Immature natural killer cell (primary cell): ENCODE measurements around the gene PPP1R16B. TPM values are rescaled to one million over a fixed set of nuclear protein-coding genes. Genes with fewer than 3 reads are reported as not detected.
"Not testable (repeated sequence)": the region's sequence is repeated elsewhere in the genome, so short reads cannot be mapped to it uniquely, and the experiment has no call there.

Experiments used
- DNase-seq, 3 donors: peaks; one replicate each; pipeline ENCODE4 v3.0.0; 2022; ENCODE audit warnings: mixed read lengths in 1 of 3
- H3K27ac Mint-ChIP-seq, 6 donors: one replicate each; pipeline ENCODE4 v1.8.0; 2020; ENCODE audit warnings: mixed read lengths in 6 of 6, mild to moderate bottlenecking in 5 of 6, inconsistent platforms in 4 of 6, moderate library complexity in 3 of 6
- H3K27me3 Mint-ChIP-seq, 3 donors: one replicate each; pipeline ENCODE4 v1.8.0; 2020 to 2021; ENCODE audit warnings: low read depth in 3 of 3, mild to moderate bottlenecking in 3 of 3, mixed read lengths in 3 of 3, moderate library complexity in 3 of 3, inconsistent platforms in 1 of 3
- H3K36me3 Mint-ChIP-seq, 3 donors: one replicate each; pipeline ENCODE4 v1.8.0; 2020; ENCODE audit warnings: mixed read lengths in 3 of 3, inconsistent platforms in 2 of 3, mild to moderate bottlenecking in 2 of 3
- H3K4me1 Mint-ChIP-seq, 2 donors: one replicate each; pipeline ENCODE4 v1.8.0; 2020; ENCODE audit warnings: inconsistent platforms in 2 of 2, mild to moderate bottlenecking in 2 of 2, mixed read lengths in 2 of 2, moderate library complexity in 1 of 2
- H3K4me3 Mint-ChIP-seq, 5 donors: one replicate each; pipeline ENCODE4 v1.8.0; 2020; ENCODE audit warnings: mild to moderate bottlenecking in 5 of 5, mixed read lengths in 5 of 5, inconsistent platforms in 3 of 5, moderate library complexity in 3 of 5
- H3K9me3 Mint-ChIP-seq, 6 donors: one replicate each; pipeline ENCODE4 v1.8.0; 2020; ENCODE audit warnings: mild to moderate bottlenecking in 6 of 6, mixed read lengths in 6 of 6, inconsistent platforms in 4 of 6, moderate library complexity in 3 of 6
- polyA plus RNA-seq, 3 donors: library from polyadenylated mRNA; unstranded; fragments of 300-500 nt; fragmentation: Illumina TruSeq; gene quantifications; one replicate each; pipeline ENCODE4 v1.2.3, GENCODE V29; 2021

Gene PPP1R16B
- polyA plus RNA-seq, 3 donors from 2014 or later: 23.6 to 42.8 (median 24.9) TPM

GRCh38 chr20:38957915-38958485 is 152.5 kb downstream of the PPP1R16B start:
- Mint-ChIP-seq H3K4me1 (peaks cover 14 to 17% of the 10 kb centered on the region in 2 donors), H3K36me3 (no peaks in the 10 kb centered on the region), H3K4me3 (no peak overlapping the region), H3K9me3 (no peaks in the 10 kb centered on the region), H3K27me3 (peaks cover 0 to 8% (median 0%) of the 10 kb centered on the region in 3 donors), H3K27ac (no peak overlapping the region)
- no peak for DNase-seq

DNA sequence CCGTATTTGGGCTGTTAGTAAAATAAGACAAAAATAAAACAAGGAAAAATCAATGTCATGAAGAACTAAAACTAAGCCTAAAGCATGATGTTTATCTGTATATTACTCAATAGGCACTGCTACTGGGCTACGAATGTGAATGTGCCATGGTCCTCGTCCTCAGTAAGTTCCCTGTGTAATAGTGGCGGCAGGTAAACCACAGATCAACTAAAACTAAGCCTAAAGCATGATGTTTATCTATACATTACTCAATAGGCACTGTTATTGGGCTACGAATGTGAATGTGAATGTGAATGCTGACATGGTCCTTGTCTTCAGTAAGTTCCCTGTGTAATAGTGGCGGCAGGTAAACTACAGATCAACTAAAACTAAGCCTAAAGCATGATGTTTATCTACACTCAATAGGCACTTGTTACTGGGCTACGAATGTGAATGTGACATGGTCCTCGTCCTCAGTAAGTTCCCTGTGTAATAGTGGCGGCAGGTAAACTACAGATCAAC is 154.7 kb downstream of the PPP1R16B start:
- DNase-seq, H3K27ac Mint-ChIP-seq, H3K9me3 Mint-ChIP-seq, H3K4me3 Mint-ChIP-seq, H3K27me3 Mint-ChIP-seq, H3K36me3 Mint-ChIP-seq: not testable (repeated sequence)
- peaks cover 21 to 27% of the 10 kb centered on the region in 2 donors for H3K4me1 Mint-ChIP-seq

GRCh38 chr20:38961530-38962043 is 156.1 kb downstream of the PPP1R16B start:
- Mint-ChIP-seq H3K27ac (peak overlapping the region; percentile 88 to 95 (median 94)), H3K4me3 (peak overlapping the region; percentile 92 to 96 (median 95)), H3K9me3 (no peaks in the 10 kb centered on the region), H3K36me3 (peaks cover 0 to 3% (median 0%) of the 10 kb centered on the region in 3 donors), H3K27me3 (peaks cover 0 to 7% (median 3%) of the 10 kb centered on the region in 3 donors), H3K4me1 (peaks cover 21 to 27% of the 10 kb centered on the region in 2 donors)
- DNase-seq: no peak

DNA sequence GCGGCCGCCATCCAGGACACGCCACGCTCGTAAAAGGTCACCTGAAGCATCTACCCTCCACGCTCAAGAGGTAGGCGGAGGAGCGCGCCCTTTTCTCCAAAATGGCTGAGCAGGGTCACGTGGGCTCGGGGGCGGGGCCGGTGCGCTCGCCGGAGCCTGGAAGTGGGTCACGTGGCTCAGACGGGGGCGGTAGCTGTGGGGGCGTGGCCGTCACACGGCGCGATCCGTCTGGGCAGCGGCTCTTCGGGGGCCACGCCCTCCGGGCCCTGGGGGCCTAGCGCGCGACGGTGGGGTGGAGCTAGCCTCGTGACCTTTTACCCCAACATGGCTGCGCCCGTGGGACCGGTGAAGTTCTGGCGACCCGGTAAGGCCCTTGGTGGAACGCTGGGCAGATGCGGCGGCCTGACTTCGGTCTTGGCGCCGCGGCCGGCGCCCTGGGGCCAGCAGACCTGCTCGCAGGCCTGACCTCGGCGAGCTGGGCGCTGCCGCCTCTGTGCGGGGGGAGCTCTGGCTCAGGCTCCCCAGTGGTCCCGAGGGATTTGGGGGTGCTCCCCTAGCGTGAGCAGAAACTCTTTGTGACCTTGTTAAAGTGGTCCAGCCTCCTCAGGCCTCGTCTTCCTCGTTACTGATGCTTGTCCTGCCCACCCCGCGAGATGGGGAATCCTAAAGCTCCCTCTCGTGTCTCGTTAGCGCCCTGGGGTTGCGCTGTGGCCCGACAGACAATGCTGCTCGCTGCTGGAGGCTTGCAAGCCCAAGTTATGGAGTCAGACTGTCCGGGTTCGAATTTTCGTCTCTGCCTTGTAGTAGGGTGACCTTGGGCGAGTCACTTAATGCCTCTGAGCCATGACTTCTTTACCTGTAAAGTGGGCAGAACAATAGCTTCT is 156.8 kb downstream of the PPP1R16B start, which contains the start of gene DHX35:
Gene DHX35, plus strand, starts transcription at position 301 of the 884 bp plus-strand sequence. Its CDS starts 24 bp downstream, at position 325.
- Mint-ChIP-seq H3K4me3 (peak within 1 kb of the TSS; percentile 92 to 96 (median 95)), H3K4me1 (peaks cover 21 to 27% of the 10 kb centered on the region in 2 donors), H3K27me3 (peaks cover 0 to 7% (median 3%) of the 10 kb centered on the region in 3 donors), H3K9me3 (no peaks in the 10 kb centered on the region), H3K36me3 (peaks cover 0 to 3% (median 0%) of the 10 kb centered on the region in 3 donors), H3K27ac (peak within 1 kb of the TSS; percentile 88 to 95 (median 94))
- DNase-seq: peak; percentile 98

DNA sequence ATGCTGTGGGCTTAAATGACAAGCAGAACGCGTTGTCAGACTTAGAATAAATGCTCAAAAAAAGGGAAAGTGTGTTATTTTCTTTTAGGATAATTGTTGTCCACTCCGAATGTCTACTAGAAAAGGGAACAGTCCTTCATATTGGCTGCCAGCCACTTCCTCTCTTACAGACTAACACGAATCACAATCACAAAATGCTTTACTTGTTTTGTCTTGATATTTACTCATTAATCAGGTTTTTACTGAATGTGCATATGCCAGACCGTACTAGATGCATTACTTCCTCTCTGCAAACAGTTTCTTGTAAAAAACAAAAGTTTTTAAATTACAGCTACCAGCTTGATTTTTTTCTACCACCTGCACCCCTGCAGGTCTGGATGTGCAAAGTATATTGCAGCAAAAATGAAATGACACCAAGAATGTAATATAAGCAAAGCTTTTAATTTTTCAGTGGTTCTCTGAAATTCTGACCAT is 157.5 kb downstream of the PPP1R16B start:
- no peak for DNase-seq
- peaks cover 0 to 3% (median 0%) of the 10 kb centered on the region in 3 donors for H3K36me3 Mint-ChIP-seq
- peak overlapping the region; percentile 92 to 96 (median 95) for H3K4me3 Mint-ChIP-seq
- H3K27me3 Mint-ChIP-seq: peaks cover 0 to 7% (median 3%) of the 10 kb centered on the region in 3 donors
- H3K9me3 Mint-ChIP-seq: no peaks in the 10 kb centered on the region
- H3K27ac Mint-ChIP-seq: peak overlapping the region; percentile 86 to 94 (median 90)
- H3K4me1 Mint-ChIP-seq: peaks cover 21 to 27% of the 10 kb centered on the region in 2 donors

DNA sequence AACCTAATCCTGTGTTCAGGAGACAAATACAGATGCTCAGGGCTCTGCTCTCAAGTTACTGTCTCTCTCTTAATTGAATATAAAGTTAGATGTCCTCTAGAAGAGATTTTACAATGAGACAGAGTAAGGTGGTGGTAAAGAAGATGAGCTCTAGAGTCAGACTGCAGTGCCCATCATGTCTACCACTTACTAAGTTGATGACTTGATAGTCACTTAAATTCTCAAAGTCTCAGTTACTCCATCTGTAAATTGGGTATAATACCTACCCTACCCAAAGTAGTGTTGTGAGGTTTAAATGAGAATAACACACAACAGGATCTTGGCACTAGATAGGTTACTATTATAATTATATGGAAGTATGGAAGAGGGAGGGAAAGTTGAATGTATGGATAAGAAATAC is 158.2 kb downstream of the PPP1R16B start:
- Mint-ChIP-seq H3K9me3 (no peaks in the 10 kb centered on the region), H3K4me1 (peaks cover 21 to 27% of the 10 kb centered on the region in 2 donors), H3K27me3 (peaks cover 0 to 7% (median 3%) of the 10 kb centered on the region in 3 donors), H3K36me3 (peaks cover 0 to 3% (median 0%) of the 10 kb centered on the region in 3 donors), H3K27ac (no peak overlapping the region), H3K4me3 (peak overlapping the region in 1 of 5 donors; percentile 38)
- no peak for DNase-seq

DNA sequence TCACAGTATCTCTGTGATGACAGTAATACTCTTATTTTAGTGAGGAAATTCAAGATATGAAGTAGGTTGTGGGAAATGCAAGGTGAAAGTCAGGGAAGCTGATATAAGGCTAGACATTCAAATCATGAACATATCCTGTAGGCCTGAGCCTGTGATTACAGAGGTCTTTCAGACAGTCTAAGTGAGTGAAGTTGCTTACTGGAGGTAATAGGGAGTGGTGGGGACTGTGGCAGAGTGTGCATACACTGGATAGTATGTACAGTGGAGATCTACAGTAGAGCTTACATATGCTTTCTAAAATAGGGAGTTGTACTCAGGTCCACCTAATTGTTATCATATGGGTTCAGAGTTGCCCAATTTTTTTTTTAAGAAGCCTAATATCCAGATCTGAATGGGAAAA is 159.8 kb downstream of the PPP1R16B start:
- Mint-ChIP-seq H3K9me3 (no peaks in the 10 kb centered on the region), H3K4me1 (peaks cover 21 to 27% of the 10 kb centered on the region in 2 donors), H3K4me3 (no peak overlapping the region), H3K27ac (no peak overlapping the region), H3K36me3 (peaks cover 2 to 12% (median 4%) of the 10 kb centered on the region in 3 donors), H3K27me3 (peaks cover 0 to 7% (median 3%) of the 10 kb centered on the region in 3 donors)
- no peak for DNase-seq

GRCh38 chr20:38968090-38968489 is 162.6 kb downstream of the PPP1R16B start:
- Mint-ChIP-seq H3K36me3 (peaks cover 8 to 32% (median 10%) of the 10 kb centered on the region in 3 donors), H3K9me3 (no peaks in the 10 kb centered on the region), H3K27ac (no peak overlapping the region), H3K4me1 (peaks cover 6 to 9% of the 10 kb centered on the region in 2 donors), H3K27me3 (peaks cover 0 to 4% (median 3%) of the 10 kb centered on the region in 3 donors), H3K4me3 (no peak overlapping the region)
- no peak for DNase-seq

GRCh38 chr20:38969708-38970107 is 164.2 kb downstream of the PPP1R16B start:
- peaks cover 0 to 5% (median 0%) of the 10 kb centered on the region in 3 donors for H3K27me3 Mint-ChIP-seq
- no peak for DNase-seq
- H3K4me3 Mint-ChIP-seq: no peak overlapping the region
- H3K27ac Mint-ChIP-seq: no peak overlapping the region
- peaks cover 0 to 2% of the 10 kb centered on the region in 2 donors for H3K4me1 Mint-ChIP-seq
- H3K36me3 Mint-ChIP-seq: peaks cover 13 to 40% (median 15%) of the 10 kb centered on the region in 3 donors
- no peaks in the 10 kb centered on the region for H3K9me3 Mint-ChIP-seq

DNA sequence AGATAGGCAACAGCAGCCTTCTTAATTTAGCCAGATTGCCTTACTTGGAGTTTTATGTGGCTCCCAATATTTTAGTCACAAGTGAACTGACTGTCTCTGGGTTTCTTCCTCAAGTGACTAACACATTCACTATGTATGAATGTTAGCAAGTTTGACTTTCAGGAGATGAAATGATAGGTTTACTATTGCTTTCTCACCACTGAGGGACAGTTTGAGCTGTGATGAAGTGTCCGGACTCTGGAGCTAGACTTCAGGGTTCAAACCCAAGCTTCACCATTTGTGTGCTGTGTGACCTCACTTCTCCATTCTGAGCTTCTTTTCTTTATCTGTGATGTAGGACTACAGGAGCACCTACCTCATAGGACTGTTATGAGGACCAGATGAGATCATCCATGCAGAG is 164.8 kb downstream of the PPP1R16B start:
- no peaks in the 10 kb centered on the region for H3K4me1 Mint-ChIP-seq

More for the DNA sequence above, 164.8 kb downstream of the PPP1R16B start:
- DNase-seq: no peak
- H3K27me3 Mint-ChIP-seq: peaks cover 0 to 5% (median 0%) of the 10 kb centered on the region in 3 donors
- peaks cover 13 to 40% (median 15%) of the 10 kb centered on the region in 3 donors for H3K36me3 Mint-ChIP-seq
- no peak overlapping the region for H3K27ac Mint-ChIP-seq
- no peaks in the 10 kb centered on the region for H3K9me3 Mint-ChIP-seq
- H3K4me3 Mint-ChIP-seq: no peak overlapping the region

Other genes with a start within 250 kb of the PPP1R16B start
- not detected for gene ADIG, start 224.5 kb upstream of the PPP1R16B start, polyA plus RNA-seq
- gene ARHGAP40, start 203.9 kb upstream of the PPP1R16B start, polyA plus RNA-seq: not detected
- not detected for gene SLC32A1, start 81.2 kb upstream of the PPP1R16B start, polyA plus RNA-seq
- 10 to 100 TPM in 1 of 3 donors, 1 to 10 TPM in 2; 8.0 to 11.1 (median 8.7) TPM for gene ACTR5, start 57.2 kb upstream of the PPP1R16B start, polyA plus RNA-seq
- gene FAM83D, start 120.7 kb downstream of the PPP1R16B start, polyA plus RNA-seq: under 1 TPM in 2 of 3 donors, not detected in 1; 0.25 to 0.58 TPM
- gene DHX35, start 156.6 kb downstream of the PPP1R16B start, polyA plus RNA-seq: 1 to 10 TPM; 5.0 to 6.5 (median 6.0) TPM